ENCODE measurements around the gene POLQ. TPM values are rescaled to one million over a fixed set of nuclear protein-coding genes. Genes with fewer than 3 reads are reported as not detected.

Gene POLQ
- total and polyA plus RNA-seq, 2 of the 4 experiments (the other 2 are of a cell fraction), result 1.8 to 5.0 TPM

DNA sequence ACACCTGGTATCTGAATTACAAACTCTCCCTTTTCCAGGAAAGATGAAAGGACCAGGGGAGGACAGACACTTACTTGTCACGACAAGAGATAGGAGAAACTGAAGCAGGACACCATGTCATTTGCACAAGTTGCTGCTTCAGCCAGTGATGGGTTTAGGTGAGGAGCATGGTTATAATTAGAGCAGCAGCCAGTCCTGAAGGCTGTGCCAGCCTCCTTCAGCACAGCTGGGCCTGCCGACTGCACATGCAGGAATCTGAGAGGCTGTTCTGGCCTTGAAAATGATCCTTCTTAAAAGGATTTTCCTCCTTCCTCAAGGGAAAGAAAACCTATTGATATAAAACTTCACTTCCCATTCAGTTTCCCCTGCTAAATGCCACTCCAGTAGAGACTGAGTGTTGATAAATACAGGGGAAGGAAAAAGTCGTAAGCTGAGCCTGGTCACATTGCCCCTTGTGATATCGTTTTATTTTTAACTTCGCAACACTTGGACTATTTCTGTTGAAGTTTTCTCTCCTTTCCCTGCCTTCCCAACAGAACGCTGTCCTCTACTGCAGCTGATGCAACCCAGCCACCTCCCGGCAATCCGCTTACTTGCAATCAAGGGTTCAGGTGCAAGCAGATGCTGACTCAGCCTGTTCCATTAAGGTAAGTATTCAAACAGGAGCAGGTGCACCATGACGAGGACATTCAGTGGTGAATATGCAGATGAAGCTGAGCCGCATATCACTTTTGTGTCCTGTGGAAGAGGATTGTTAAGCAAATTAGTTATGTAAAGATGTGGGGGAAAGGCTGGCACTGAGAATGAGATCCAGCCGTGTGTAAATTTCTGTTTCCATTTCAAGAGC lies 47.3 kb upstream of the POLQ start, which contains the start of gene FBXO40:
Gene FBXO40, plus strand, starts transcription at position 524 of the 847 bp plus-strand sequence. CDS start 27,197 bp downstream, outside the sequence.
- no peak within 1 kb of the TSS for H4K8ac ChIP-seq (ENCODE audit: low read depth in 2 of 2, low read length in 2 of 2)
- H2BK120ac ChIP-seq (ENCODE audit: low read depth, low read length), result no peak within 1 kb of the TSS
- no peak within 1 kb of the TSS for H4K91ac ChIP-seq (ENCODE audit: insufficient read depth, low read depth, low read length)
- no peaks in the 10 kb centered on the region for H3K79me1 ChIP-seq (ENCODE audit: low read depth in 1 of 2, low read length in 2 of 2)
- H2AFZ ChIP-seq (replicated peaks; ENCODE audit: low read length, poor library complexity), result no peak within 1 kb of the TSS
- no TSS peak for BruUV-seq (replicated peaks)
- no peak within 1 kb of the TSS for H3K27ac ChIP-seq (ENCODE audit: insufficient read depth, low read length)
- H3K14ac ChIP-seq (replicated peaks; ENCODE audit: low read depth, low read length), result no peak within 1 kb of the TSS
- no peak within 1 kb of the TSS for H3K56ac ChIP-seq (ENCODE audit: extremely low read depth, insufficient read depth, low read length)
- no peak within 1 kb of the TSS for H3K4me2 ChIP-seq (ENCODE audit: low read depth, low read length)
- DNase-seq, result no peak
- no peak within 1 kb of the TSS for H3K18ac ChIP-seq (ENCODE audit: low read depth, low read length)
- TF ChIP-seq MAFK (IDR thresholded peaks at IDR 0.05; ENCODE audit: low read depth, low read length) (peak; percentile 52; the same call in 1 of the 2 replicates), MXI1 (IDR thresholded peaks at IDR 0.05; ENCODE audit: borderline replicate concordance, low read depth, low read length) (no peak)
- dilution Hi-C loops (cut with HindIII; ENCODE audit: low sequenced_read_pairs, unreplicated experiment) (no loop called here), in situ Hi-C loops (cut with MboI; ENCODE audit: low sequenced_read_pairs) (no loop called here), intact Hi-C loops (cut with micrococcal nuclease) (no loop called here)
- 0% methylated on average over 4 of the region's 11 CpGs; no CpG with 5 or more reads in 1 of the 2 experiments for WGBS, 2 experiments (ENCODE audit: extremely low coverage in 2 of 2, insufficient read length in 1 of 2)
- H3K4ac ChIP-seq (ENCODE audit: low read depth, low read length), result no peak within 1 kb of the TSS
- no peak within 1 kb of the TSS for H2BK5ac ChIP-seq (ENCODE audit: low read depth, low read length, poor library complexity, severe bottlenecking)
- ChIA-PET CTCF (interaction anchor here (1.2 kb wide), 1 partner anchor 13 kb away, joined by 3 read pairs; no protein-coding TSS in a partner anchor), POLR2A (ENCODE audit: unreplicated experiment) (no interaction called here)
- no peak for ATAC-seq (ENCODE audit: low read depth)
- H2BK15ac ChIP-seq (ENCODE audit: low read depth, low read length), result no peak within 1 kb of the TSS
- no peaks in the 10 kb centered on the region for H3K9me1 ChIP-seq (ENCODE audit: insufficient read depth, low read length)
- no peak within 1 kb of the TSS for H3K23ac ChIP-seq (ENCODE audit: low read depth, low read length)
- H2BK20ac ChIP-seq (ENCODE audit: low read depth, low read length), result no peak within 1 kb of the TSS
- H3K36me3 ChIP-seq (ENCODE audit: control insufficient read depth, insufficient read depth, low read length), result no peaks in the 10 kb centered on the region
- H4K5ac ChIP-seq (ENCODE audit: low read depth, low read length), result no peak within 1 kb of the TSS
- H3K9ac ChIP-seq (ENCODE audit: low read depth, low read length), result no peak within 1 kb of the TSS
- no peaks in the 10 kb centered on the region for H4K20me1 ChIP-seq (ENCODE audit: insufficient read depth, low read length)
- H3K9me3 ChIP-seq (ENCODE audit: control insufficient read depth, insufficient read depth, low read length), result no peaks in the 10 kb centered on the region
- no peak within 1 kb of the TSS for H3K4me3 ChIP-seq (ENCODE audit: insufficient read depth, low read depth, low read length)
- H3K4me1 ChIP-seq (ENCODE audit: control insufficient read depth, insufficient read depth, low read length), result no peaks in the 10 kb centered on the region
- H2AK9ac ChIP-seq (replicated peaks; ENCODE audit: low read depth, low read length, poor library complexity), result no peak within 1 kb of the TSS
- H2AK5ac ChIP-seq (ENCODE audit: low read depth, low read length), result no peak within 1 kb of the TSS
- peaks cover 5% of the 10 kb centered on the region for H3K27me3 ChIP-seq (ENCODE audit: control insufficient read depth, insufficient read depth, low read length)

Measured in IMR-90 (cell line).